Upper lobe of left lung (tissue), 6 donors: ENCODE results near the gene C12orf56. TPM values are rescaled to one million over a fixed set of nuclear protein-coding genes. Genes with fewer than 3 reads are reported as not detected.

Experiments used
- ATAC-seq, 2 donors: fragments of 200-7000 bp; cut with Tn5 transposase; one replicate each; pipeline ENCODE4 v1.9.1; 2022; ENCODE audit warnings: mild to moderate bottlenecking in 2 of 2, moderate library complexity in 2 of 2; ENCODE audit not compliant: low FRiP score in 2 of 2
- DNase-seq, 2 donors: peaks; one replicate each; pipeline ENCODE4 v3.0.0-alpha.2; 2019 to 2020
- H3K27ac ChIP-seq, 4 donors: fragments of 200-600 bp; sonication (generic); one replicate each; pipeline ENCODE4 v1.5.1; 2016 to 2019
- H3K27me3 ChIP-seq, 4 donors: fragments of 200-600 bp; sonication (generic); one replicate each; pipeline ENCODE4 v1.5.1; 2017 to 2019
- H3K36me3 ChIP-seq, 4 donors: fragments of 200-600 bp; sonication (generic); one replicate each; pipeline ENCODE4 v1.5.1; 2016 to 2019
- H3K4me1 ChIP-seq, 4 donors: fragments of 200-600 bp; sonication (generic); one replicate each; pipeline ENCODE4 v1.5.1; 2018 to 2019
- H3K4me3 ChIP-seq, 4 donors: fragments of 200-600 bp; sonication (generic); one replicate each; pipeline ENCODE4 v1.5.1; 2017 to 2019; ENCODE audit warnings: mild to moderate bottlenecking in 2 of 4, moderate library complexity in 1 of 4
- H3K9me3 ChIP-seq, 4 donors: fragments of 200-600 bp; sonication (generic); one replicate each; pipeline ENCODE4 v1.5.1; 2018 to 2019
- EP300 ChIP-seq, 4 donors: sonication (generic); formaldehyde crosslinking; IDR thresholded peaks; one replicate each; pipeline ENCODE4 v1.5.1; 2017; ENCODE audit warnings: antibody characterized with exemption in 4 of 4, control low read depth in 2 of 4
- POLR2A ChIP-seq, 4 donors: fragments of 450-650 bp; IDR thresholded peaks; one replicate each; pipeline ENCODE4 v1.5.1; 2016 to 2017; ENCODE audit warnings: antibody characterized with exemption in 4 of 4, mild to moderate bottlenecking in 2 of 4
- POLR2AphosphoS5 ChIP-seq, 2 donors: sonication (generic); formaldehyde crosslinking; IDR thresholded peaks; one replicate each; pipeline ENCODE4 v1.5.1; 2017; ENCODE audit warnings: antibody characterized with exemption in 2 of 2
- WGBS, 2 donors: methylation state at CpG; one replicate each; pipeline ENCODE4 v1.1.5; 2017 to 2018; 5-methylcytosine and 5-hydroxymethylcytosine counted together
- total RNA-seq, 6 donors: library from RNA; depleted of rRNA in 4 of 6; stranded (reverse); fragments of >200 nt in 4 of 6; gene quantifications; one replicate each; pipeline versions ENCODE4 v1.1.0 to v1.2.1, GENCODE V29; 2016 to 2021
- TF ChIP-seq, protein P1 (sequence below), 6 experiments: fragments of 450-650 bp in 4 of 6; fragments of 200-600 bp in 2 of 6; sonication (generic) in 2 of 6; IDR thresholded peaks; one replicate each; pipeline ENCODE4 v1.5.1; 2016 to 2019; ENCODE audit warnings: antibody characterized with exemption in 6 of 6
- donor health status: DM: no; HTN: no; CAD: no; lungs with moderate emphysema.
- donor health status: DM: no; HTN: yes; CAD: no; lungs with severe emphysema.

The C12orf56 gene
- total RNA-seq, 6 donors from 2014 or later = not detected

GRCh38 chr12:64229240-64229639 lies 161.3 kb downstream of the C12orf56 start:
- TF ChIP-seq EP300 (IDR thresholded peaks at IDR 0.05) = no peak
- TF ChIP-seq POLR2A (IDR thresholded peaks at IDR 0.05) = no peak
- TF ChIP-seq, protein P1, sequence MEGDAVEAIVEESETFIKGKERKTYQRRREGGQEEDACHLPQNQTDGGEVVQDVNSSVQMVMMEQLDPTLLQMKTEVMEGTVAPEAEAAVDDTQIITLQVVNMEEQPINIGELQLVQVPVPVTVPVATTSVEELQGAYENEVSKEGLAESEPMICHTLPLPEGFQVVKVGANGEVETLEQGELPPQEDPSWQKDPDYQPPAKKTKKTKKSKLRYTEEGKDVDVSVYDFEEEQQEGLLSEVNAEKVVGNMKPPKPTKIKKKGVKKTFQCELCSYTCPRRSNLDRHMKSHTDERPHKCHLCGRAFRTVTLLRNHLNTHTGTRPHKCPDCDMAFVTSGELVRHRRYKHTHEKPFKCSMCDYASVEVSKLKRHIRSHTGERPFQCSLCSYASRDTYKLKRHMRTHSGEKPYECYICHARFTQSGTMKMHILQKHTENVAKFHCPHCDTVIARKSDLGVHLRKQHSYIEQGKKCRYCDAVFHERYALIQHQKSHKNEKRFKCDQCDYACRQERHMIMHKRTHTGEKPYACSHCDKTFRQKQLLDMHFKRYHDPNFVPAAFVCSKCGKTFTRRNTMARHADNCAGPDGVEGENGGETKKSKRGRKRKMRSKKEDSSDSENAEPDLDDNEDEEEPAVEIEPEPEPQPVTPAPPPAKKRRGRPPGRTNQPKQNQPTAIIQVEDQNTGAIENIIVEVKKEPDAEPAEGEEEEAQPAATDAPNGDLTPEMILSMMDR (IDR thresholded peaks at IDR 0.05) = no peak
- TF ChIP-seq POLR2AphosphoS5 (IDR thresholded peaks at IDR 0.05) = no peak
- H3K27ac ChIP-seq = no peak overlapping the region
- WGBS, 2 donors = 59 to 67% methylated on average over 4 of the region's 4 CpGs

GRCh38 chr12:64225626-64226025 lies 164.9 kb downstream of the C12orf56 start:
- Histone ChIP-seq H3K9me3 (no peaks in the 10 kb centered on the region), H3K27me3 (no peaks in the 10 kb centered on the region), H3K27ac (no peak overlapping the region), H3K36me3 (no peaks in the 10 kb centered on the region), H3K4me3 (no peak overlapping the region), H3K4me1 (peaks cover 3 to 13% (median 7%) of the 10 kb centered on the region in 4 donors)
- TF ChIP-seq EP300 (IDR thresholded peaks at IDR 0.05) = no peak
- TF ChIP-seq POLR2AphosphoS5 (IDR thresholded peaks at IDR 0.05) = no peak
- TF ChIP-seq, protein P1 (IDR thresholded peaks at IDR 0.05) = no peak
- ATAC-seq = no peak
- 11 to 44% methylated on average over 2 of the region's 2 CpGs for WGBS, 2 donors
- DNase-seq = no peak

More at GRCh38 chr12:64229240-64229639, 161.3 kb downstream of the C12orf56 start:
- no peaks in the 10 kb centered on the region for H3K27me3 ChIP-seq
- ATAC-seq = no peak
- H3K36me3 ChIP-seq = no peaks in the 10 kb centered on the region
- no peaks in the 10 kb centered on the region for H3K4me1 ChIP-seq
- no peak for DNase-seq
- H3K4me3 ChIP-seq = no peak overlapping the region
- H3K9me3 ChIP-seq = no peaks in the 10 kb centered on the region

DNA sequence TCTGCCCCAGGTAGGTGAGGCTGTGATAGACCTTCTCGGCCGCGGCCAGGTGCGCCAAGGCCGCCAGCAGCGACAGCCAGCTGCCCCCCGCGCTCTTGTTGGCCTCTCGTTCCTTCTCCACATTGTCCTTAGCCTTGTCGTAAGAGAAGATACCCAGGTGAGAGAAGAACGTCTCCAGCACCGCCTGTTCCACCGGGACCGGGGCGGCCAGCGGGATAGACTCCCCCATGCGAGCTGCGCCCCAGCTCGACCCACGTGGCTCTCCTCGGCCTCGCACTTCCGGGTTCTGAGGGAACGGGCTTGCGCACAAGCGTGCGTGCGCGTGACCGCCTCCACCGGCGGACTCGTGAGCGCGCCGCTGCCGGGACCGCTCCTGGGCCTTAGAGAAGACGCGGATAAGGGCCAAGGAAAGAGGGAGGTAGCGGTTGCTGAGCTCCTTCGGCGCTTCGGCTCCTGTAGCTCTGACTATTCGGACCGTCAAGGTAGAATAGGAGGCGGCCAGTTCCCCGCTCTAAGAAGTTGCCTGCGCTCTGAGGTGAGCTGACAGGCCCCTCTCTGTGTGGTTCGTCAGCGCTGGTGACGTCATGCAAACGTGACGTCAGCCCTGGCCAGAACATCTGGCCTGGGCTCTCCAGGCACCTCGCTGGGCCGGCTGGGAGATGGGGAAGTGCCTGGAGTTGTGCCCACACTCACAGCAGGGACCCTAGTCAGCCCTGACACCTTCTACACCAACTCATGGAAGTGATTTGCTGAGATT lies 168.4 kb downstream of the C12orf56 start, which contains the start of gene KICS2:
Gene KICS2, minus strand, starts transcription at position 288 of the 757 bp plus-strand sequence. Its CDS starts 59 bp downstream, at position 229.
- Histone ChIP-seq H3K27ac (peak within 1 kb of the TSS; percentile 91 to 97 (median 93)), H3K4me1 (peaks cover 3 to 13% (median 7%) of the 10 kb centered on the region in 4 donors), H3K27me3 (no peaks in the 10 kb centered on the region), H3K9me3 (no peaks in the 10 kb centered on the region), H3K4me3 (peak within 1 kb of the TSS; percentile 78 to 98 (median 86)), H3K36me3 (no peaks in the 10 kb centered on the region)
- 0% methylated on average over 2 to 49 of the region's 56 CpGs for WGBS, 2 donors
- ATAC-seq (peak; percentile 99), DNase-seq (peak; percentile 93 to 98)
- TF ChIP-seq, protein P1 (IDR thresholded peaks at IDR 0.05) = peak in 4 of 6 experiments; percentile 17 to 33 (median 25)
- TF ChIP-seq EP300 (IDR thresholded peaks at IDR 0.05) = peak in 1 of 4 donors; percentile 32
- peak; percentile 88 to 98 for TF ChIP-seq POLR2AphosphoS5 (IDR thresholded peaks at IDR 0.05)
- peak; percentile 44 to 97 (median 79) for TF ChIP-seq POLR2A (IDR thresholded peaks at IDR 0.05)

- Histone ChIP-seq H3K9me3 (no peaks in the 10 kb centered on the region), H3K27ac (peak overlapping the region; percentile 91 to 97 (median 93)), H3K36me3 (no peaks in the 10 kb centered on the region), H3K4me3 (peak overlapping the region; percentile 78 to 98 (median 86)), H3K4me1 (peaks cover 3 to 13% (median 7%) of the 10 kb centered on the region in 4 donors), H3K27me3 (no peaks in the 10 kb centered on the region)
- 1% methylated on average over 13 to 16 of the region's 16 CpGs for WGBS, 2 donors
- TF ChIP-seq POLR2A (IDR thresholded peaks at IDR 0.05) (no peak), POLR2AphosphoS5 (IDR thresholded peaks at IDR 0.05) (no peak), EP300 (IDR thresholded peaks at IDR 0.05) (no peak)
- TF ChIP-seq, protein P1 (IDR thresholded peaks at IDR 0.05) = no peak
- DNase-seq (peak; percentile 91 to 92), ATAC-seq (peak; percentile 92 to 93)
These were observed 168.9 kb downstream of the C12orf56 start for GRCh38 chr12:64221651-64222008.
